DOHH2 (cell line): ENCODE results near the gene WDR6.
A peak's percentile ranks its signal among the peaks of the same experiment; 100 is the strongest.

Experiments used
- H3F3A ChIP-seq: fragments of 200-600 bp; sonication (generic), shearing (Covaris generic); 2 replicates; pipeline ENCODE4 v1.6.0; 2016; ENCODE audit warnings: antibody characterized with exemption, mild to moderate bottlenecking; ENCODE audit not compliant: control insufficient read depth, insufficient read depth
- H3K27ac ChIP-seq: fragments of 200-600 bp; sonication (generic); 2 replicates; pipeline ENCODE4 v1.5.1; 2014; ENCODE audit warnings: low read depth, mild to moderate bottlenecking, low read length, moderate library complexity
- H3K27me3 ChIP-seq: fragments of 200-600 bp; sonication (generic); 2 replicates; pipeline ENCODE4 v1.6.1; 2014; ENCODE audit warnings: mild to moderate bottlenecking, low read length, mixed read lengths; ENCODE audit not compliant: control insufficient read depth
- H3K36me3 ChIP-seq: fragments of 200-600 bp; sonication (generic); 2 replicates; pipeline ENCODE4 v1.6.1; 2014; ENCODE audit warnings: mild to moderate bottlenecking, low read length, moderate library complexity, mixed read lengths; ENCODE audit not compliant: control insufficient read depth
- H3K4me1 ChIP-seq: fragments of 200-600 bp; sonication (generic); 2 replicates; pipeline ENCODE4 v1.6.1; 2014; ENCODE audit warnings: mild to moderate bottlenecking, low read length, mixed read lengths; ENCODE audit not compliant: control insufficient read depth
- H3K4me2 ChIP-seq: fragments of 200-600 bp; sonication (generic); 2 replicates; pipeline ENCODE4 v1.6.0; 2014; ENCODE audit warnings: mild to moderate bottlenecking, low read length, moderate library complexity
- H3K4me3 ChIP-seq: fragments of 200-600 bp; sonication (generic); 2 replicates; pipeline ENCODE4 v1.5.1; 2014; ENCODE audit warnings: mild to moderate bottlenecking, low read length, mixed read lengths
- H3K79me2 ChIP-seq: fragments of 200-600 bp; sonication (generic); 2 replicates; pipeline ENCODE4 v1.6.1; 2014; ENCODE audit warnings: mild to moderate bottlenecking, low read length, mixed read lengths; ENCODE audit not compliant: control insufficient read depth
- H3K9me2 ChIP-seq: fragments of 200-600 bp; sonication (generic); replicated peaks from 2 replicates; pipeline ENCODE4 v1.6.1; 2014; ENCODE audit warnings: mild to moderate bottlenecking, low read length, mixed read lengths; ENCODE audit not compliant: control insufficient read depth
- H3K9me3 ChIP-seq: fragments of 200-600 bp; sonication (generic); 2 replicates; pipeline ENCODE4 v1.6.1; 2014; ENCODE audit warnings: antibody characterized with exemption, low read length, mixed read lengths; ENCODE audit not compliant: control insufficient read depth, insufficient read depth
- H4K20me1 ChIP-seq: fragments of 200-600 bp; sonication (generic); 2 replicates; pipeline ENCODE4 v1.6.0; 2014; ENCODE audit warnings: low read depth, mild to moderate bottlenecking, antibody characterized with exemption, low read length, moderate library complexity; ENCODE audit not compliant: control insufficient read depth, insufficient read depth
- EZH2phosphoT487 ChIP-seq: fragments of 200-600 bp; sonication (generic); IDR thresholded peaks from 2 replicates; pipeline ENCODE4 v1.6.1; 2017; ENCODE audit warnings: borderline replicate concordance, mild to moderate bottlenecking, antibody characterized with exemption, low read length, moderate library complexity, mixed read lengths
- TF ChIP-seq, protein P1 (sequence below): fragments of 200-600 bp; sonication (generic); IDR thresholded peaks from one replicate; pipeline ENCODE4 v1.5.1; 2014; ENCODE audit warnings: antibody characterized with exemption, mild to moderate bottlenecking, low read depth, low read length; ENCODE audit not compliant: poor library complexity, severe bottlenecking

Gene WDR6

DNA sequence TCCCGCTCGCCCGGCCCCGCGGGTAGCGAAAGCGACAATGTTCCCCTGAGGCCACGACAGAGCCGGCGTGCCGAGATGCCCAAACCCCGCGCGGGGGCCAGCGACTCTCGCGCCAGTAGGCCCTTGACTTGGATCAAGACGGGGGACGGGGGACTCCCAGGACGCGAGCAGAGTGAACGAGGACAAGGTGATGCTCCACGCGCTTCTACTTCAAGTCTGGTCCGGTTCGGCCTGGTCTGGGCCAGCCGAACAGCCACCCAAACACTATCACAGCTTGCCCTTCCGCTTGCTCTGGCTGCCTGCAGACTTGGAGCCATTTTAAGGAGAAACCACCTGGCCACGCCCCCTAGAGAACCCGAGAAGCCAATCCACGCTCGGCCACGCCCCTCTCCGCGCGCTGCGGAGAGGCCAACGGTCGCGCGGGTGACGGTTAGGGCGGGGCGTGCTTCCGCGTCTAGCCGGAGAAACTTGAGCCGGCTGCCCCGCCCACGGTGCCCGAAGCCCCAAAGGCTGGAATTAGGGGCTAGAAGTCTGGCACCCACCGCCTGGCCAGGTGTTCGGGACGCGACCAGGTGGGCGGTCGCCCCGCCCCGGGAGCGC, 14.1 kb downstream of the WDR6 start:
- peaks cover 65% of the 10 kb centered on the region for H3K36me3 ChIP-seq
- no peaks in the 10 kb centered on the region for H4K20me1 ChIP-seq
- no peaks in the 10 kb centered on the region for H3K9me3 ChIP-seq
- TF ChIP-seq, protein P1, sequence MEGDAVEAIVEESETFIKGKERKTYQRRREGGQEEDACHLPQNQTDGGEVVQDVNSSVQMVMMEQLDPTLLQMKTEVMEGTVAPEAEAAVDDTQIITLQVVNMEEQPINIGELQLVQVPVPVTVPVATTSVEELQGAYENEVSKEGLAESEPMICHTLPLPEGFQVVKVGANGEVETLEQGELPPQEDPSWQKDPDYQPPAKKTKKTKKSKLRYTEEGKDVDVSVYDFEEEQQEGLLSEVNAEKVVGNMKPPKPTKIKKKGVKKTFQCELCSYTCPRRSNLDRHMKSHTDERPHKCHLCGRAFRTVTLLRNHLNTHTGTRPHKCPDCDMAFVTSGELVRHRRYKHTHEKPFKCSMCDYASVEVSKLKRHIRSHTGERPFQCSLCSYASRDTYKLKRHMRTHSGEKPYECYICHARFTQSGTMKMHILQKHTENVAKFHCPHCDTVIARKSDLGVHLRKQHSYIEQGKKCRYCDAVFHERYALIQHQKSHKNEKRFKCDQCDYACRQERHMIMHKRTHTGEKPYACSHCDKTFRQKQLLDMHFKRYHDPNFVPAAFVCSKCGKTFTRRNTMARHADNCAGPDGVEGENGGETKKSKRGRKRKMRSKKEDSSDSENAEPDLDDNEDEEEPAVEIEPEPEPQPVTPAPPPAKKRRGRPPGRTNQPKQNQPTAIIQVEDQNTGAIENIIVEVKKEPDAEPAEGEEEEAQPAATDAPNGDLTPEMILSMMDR = no peak
- no peak for TF ChIP-seq EZH2phosphoT487
- peak overlapping the region; percentile 92 for H3K4me3 ChIP-seq
- peaks cover 31% of the 10 kb centered on the region for H3F3A ChIP-seq
- no peaks in the 10 kb centered on the region for H3K9me2 ChIP-seq
- H3K79me2 ChIP-seq = peaks cover 67% of the 10 kb centered on the region
- no peaks in the 10 kb centered on the region for H3K27me3 ChIP-seq
- peak overlapping the region; percentile 94 for H3K4me2 ChIP-seq
- H3K4me1 ChIP-seq = peaks cover 58% of the 10 kb centered on the region
- peak overlapping the region; percentile 92 for H3K27ac ChIP-seq

- Histone ChIP-seq H3K79me2 (peaks cover 74% of the 10 kb centered on the region), H4K20me1 (no peaks in the 10 kb centered on the region), H3K36me3 (peaks cover 69% of the 10 kb centered on the region), H3K4me2 (peak within 1 kb of the TSS; percentile 94), H3F3A (peaks cover 27% of the 10 kb centered on the region), H3K4me3 (peak within 1 kb of the TSS; percentile 92), H3K27ac (peak within 1 kb of the TSS; percentile 92), H3K9me2 (no peaks in the 10 kb centered on the region), H3K9me3 (no peaks in the 10 kb centered on the region), H3K27me3 (no peaks in the 10 kb centered on the region), H3K4me1 (peaks cover 62% of the 10 kb centered on the region)
- no peak for TF ChIP-seq EZH2phosphoT487
- TF ChIP-seq, protein P1 = peak; percentile 89
These were observed 14.9 kb downstream of the WDR6 start, which contains the start of gene NDUFAF3 for GRCh38 chr3:49021813-49022687. NDUFAF3 (plus strand) TSS chr3:49022121; CDS start chr3:49022145, 24 bp downstream.

GRCh38 chr3:49022688-49023171, 15.5 kb downstream of the WDR6 start:
- H3K9me2 ChIP-seq = no peaks in the 10 kb centered on the region
- H3K4me3 ChIP-seq = peak overlapping the region; percentile 92
- H3K27ac ChIP-seq = peak overlapping the region; percentile 92
- TF ChIP-seq, protein P1 = no peak
- no peak for TF ChIP-seq EZH2phosphoT487
- H3K4me1 ChIP-seq = peaks cover 62% of the 10 kb centered on the region
- peaks cover 76% of the 10 kb centered on the region for H3K36me3 ChIP-seq
- H4K20me1 ChIP-seq = peaks cover 1% of the 10 kb centered on the region; the same call in 1 of the 2 replicates
- H3K9me3 ChIP-seq = no peaks in the 10 kb centered on the region
- H3K27me3 ChIP-seq = no peaks in the 10 kb centered on the region
- H3K4me2 ChIP-seq = peak overlapping the region; percentile 94
- H3K79me2 ChIP-seq = peaks cover 81% of the 10 kb centered on the region
- peaks cover 28% of the 10 kb centered on the region for H3F3A ChIP-seq
